GM19193 (cell line): ENCODE measurements around the gene CCDC187.

Experiments used
- POLR2A ChIP-seq: IDR thresholded peaks from 4 replicates; pipeline ENCODE4 v1.6.1; 2011; ENCODE audit not compliant: insufficient read depth, insufficient read length; ENCODE audit errors: extremely low read depth

CCDC187 gene

DNA sequence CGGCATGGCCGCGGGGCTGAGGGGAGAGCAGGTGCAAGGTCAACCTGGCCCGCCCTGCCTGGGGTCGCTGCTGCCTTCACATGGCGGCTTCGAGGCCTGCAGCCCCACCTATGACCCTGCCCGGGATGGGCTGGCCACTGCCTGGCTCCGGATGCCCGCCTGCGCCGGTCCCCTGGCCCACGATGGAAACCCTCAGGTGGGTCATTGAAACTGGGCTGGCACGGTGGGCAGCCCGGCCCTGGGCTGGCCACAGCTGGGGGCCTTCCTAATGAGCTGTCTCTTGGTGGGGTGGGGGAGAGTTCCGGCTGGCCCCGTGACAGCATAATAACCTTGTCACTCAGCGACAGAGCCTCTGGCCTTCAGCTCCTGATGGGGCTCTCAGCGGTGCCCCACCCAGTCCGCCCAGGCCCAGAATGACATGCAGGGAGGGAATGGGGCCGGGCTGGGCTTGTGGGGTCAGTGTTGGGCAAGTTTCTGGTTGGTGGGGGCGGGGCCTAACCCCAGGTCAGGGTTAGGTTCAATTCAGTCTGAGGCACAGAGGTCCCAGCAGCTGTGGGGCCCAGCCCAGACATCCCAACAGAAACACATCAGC lies at the start of gene CCDC187:
TSS of gene CCDC187 (minus strand) at position 270 of the 592 bp plus-strand sequence. CDS start at position 6, 264 bp downstream.
- TF ChIP-seq POLR2A, result no peak

- no peak for TF ChIP-seq POLR2A
Measured at GRCh38 chr9:136353088-136353487, 49.2 kb upstream of the CCDC187 start.

GRCh38 chr9:136352682-136353081 lies 48.8 kb upstream of the CCDC187 start:
- no peak for TF ChIP-seq POLR2A

GRCh38 chr9:136351252-136351800 lies 47.4 kb upstream of the CCDC187 start:
- no peak for TF ChIP-seq POLR2A

GRCh38 chr9:136349546-136349945 lies 45.7 kb upstream of the CCDC187 start:
- TF ChIP-seq POLR2A, result no peak

GRCh38 chr9:136348691-136349090 lies 44.8 kb upstream of the CCDC187 start:
- TF ChIP-seq POLR2A, result no peak

- no peak for TF ChIP-seq POLR2A
Measured at GRCh38 chr9:136347472-136348256, 43.8 kb upstream of the CCDC187 start.

DNA sequence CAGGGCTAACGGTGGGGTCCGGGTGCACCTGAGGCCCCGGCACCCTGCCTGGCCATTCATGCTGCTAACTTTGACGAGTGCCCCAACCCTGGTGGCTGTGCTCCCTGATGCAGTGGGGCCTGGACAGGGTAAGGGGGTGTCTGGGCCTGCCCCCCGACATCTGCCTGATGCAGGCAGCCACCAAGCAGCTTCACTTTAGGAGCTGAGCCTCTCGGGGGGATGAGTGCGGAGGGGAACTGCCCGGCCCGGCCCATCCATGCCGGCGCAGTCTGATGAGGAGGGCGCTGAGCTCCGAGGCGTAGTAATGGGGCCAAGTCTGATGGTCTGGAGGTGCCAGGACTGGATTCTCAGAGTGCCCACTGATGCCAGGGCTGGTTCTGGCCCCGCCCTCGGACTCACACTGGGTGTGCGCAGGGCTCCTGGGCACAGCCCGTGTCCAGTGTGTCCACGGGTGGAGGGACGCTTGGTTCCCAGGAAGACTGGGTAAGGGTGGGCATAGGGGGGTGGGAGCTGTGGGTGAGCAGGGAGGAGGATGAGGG lies 43.1 kb upstream of the CCDC187 start:
- TF ChIP-seq POLR2A, result no peak

GRCh38 chr9:136346157-136346481 lies 42.2 kb upstream of the CCDC187 start:
- no peak for TF ChIP-seq POLR2A

DNA sequence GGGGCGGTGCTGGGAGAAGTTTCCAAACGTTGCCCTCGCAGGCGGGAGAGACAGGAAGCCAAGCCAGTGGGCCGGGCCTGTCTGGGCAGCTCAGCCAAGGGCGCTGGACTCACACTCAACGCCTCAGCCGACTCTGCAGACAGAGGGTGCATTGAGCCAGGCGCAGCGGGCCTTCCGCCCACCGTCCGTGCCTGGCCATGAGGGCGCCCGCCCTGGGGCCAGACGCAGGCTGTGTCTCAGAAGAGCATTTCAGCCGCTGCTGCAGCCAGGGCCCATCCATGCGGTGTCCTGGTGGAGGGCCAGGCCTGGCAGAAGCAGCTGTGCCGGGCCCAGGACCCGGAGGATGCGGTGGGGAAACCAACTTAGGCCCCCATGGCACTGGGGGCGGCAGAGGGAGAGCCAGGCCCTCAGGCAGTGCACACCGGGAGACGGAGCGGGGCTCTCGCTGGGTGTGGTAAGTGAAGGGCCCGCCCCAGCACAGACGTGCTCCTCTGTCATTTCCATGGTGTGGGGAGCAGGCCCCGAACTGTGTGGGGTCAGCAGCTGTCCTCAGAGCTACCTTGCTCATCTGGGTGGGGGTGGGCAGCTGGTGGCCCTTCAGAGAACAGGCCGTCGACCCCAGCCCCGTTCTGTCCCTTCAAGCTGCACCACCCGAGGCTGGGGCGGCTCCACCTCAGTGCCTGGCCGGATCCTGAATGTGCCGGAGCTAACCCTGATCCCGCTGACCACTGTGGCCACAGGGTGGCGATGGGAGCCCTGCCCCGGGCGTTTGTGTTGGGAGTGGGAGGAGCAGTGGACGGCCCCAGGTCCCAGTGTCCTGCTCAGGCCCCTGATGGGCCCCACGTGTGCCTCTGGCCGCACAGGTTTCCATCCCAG lies 41.6 kb upstream of the CCDC187 start:
- TF ChIP-seq POLR2A, result no peak

- no peak for TF ChIP-seq POLR2A
Measured at GRCh38 chr9:136344544-136345280, 40.8 kb upstream of the CCDC187 start.

DNA sequence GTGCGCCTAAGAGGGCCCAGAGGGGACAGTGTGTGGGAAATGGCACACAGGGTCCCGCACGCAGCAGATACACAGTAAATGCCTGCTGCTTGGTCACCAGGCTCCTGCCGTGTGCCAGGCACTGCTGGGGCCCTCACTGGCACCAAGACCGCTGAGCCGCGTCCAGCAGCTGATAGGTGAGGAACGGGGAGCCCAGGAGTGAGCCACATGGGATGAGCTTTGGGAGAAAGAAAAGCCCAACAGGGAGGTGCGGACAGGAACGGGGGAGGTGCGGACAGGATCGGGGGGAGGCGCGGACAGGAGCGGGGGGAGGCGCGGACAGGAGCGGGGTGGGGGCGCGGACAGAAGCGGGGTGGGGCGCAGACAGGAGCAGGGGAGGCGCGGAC lies 40.0 kb upstream of the CCDC187 start:
- no peak for TF ChIP-seq POLR2A

DNA sequence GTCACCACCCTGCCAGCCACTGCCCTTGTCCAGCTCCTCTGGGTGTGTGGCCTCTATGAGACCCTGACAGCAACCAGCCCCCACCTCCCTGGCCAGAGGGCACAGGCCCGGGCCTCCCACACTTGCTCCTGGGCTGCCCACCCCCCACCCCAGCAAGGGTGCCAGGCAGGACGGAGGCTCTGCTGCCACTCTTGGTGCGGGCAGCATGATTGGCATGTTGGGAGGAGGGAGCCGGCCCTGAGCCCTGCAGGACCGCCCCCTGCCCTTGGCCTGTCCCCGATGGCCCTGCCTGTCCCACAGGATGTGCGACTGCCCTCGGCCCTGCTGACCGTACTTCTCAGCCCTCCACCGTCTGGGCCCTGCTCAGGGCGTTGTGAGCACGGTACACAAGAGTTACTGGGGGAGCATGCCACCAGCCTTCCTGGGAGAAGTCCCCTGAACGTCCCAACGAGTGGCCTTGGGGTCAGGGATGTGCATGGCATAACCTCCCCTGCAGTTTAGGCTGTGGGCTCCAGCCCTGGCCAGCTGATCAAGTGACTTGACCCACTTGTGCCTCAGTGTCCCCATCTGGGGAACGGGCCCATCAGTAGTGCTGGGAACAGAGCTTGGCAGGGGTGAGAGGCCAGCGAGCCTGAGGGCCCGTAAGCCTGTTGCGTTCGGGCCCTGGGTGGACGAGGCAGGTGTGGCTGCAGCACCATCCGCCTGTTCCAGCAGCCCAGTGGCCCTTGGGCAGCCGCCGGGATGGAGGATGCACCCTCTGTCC lies 39.4 kb upstream of the CCDC187 start:
- no peak for TF ChIP-seq POLR2A

DNA sequence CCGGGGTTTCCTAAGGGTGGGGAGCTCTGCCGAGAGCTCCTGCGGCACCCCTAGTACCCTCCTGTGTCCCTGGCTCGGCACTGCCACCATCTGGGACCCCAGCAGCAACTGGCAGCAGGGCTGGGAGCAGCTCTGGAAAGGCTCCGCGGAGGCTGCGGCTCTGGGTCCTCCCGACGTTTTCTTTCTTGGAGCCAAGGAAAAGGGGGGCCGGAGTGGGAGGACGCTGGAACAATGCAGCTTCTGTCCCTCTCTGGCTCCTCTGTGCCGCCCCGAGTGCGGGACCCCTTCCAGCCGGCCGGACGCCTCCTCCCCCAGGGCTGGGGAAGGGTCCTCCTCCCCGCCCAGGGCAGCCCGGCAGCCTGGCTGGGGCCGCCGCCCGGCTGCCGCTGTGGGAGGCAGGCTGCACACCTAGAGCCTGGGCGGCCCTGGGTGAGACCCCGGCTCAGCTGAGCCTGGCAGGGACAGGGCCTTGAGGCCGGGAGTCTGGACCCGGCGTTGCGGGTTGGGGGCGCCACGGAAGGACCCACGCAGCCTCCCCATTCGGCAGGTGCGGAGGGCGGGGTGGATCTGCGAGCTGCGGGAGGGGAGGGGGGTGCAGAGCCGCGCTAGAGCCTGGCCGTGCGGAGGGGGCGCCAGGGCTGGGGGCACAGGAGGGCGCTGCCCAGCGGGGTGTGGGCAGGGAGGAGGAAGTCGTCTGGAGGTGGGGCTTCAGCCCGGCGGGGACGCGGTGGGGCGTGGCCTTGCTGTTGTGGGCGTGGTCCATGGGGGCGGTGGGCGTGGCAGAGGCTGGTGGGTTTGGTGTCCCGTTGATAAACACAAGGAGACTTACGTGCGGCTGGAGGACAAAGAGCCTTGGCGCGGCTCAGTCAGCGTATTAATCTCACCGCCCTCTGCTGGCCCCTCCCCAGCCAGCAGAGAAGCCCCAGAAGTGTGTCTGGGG lies 38.6 kb upstream of the CCDC187 start:
- no peak for TF ChIP-seq POLR2A
